ENCODE results near the gene SIGLEC6.
"Not testable (repeated sequence)": the region's sequence is repeated elsewhere in the genome, so short reads cannot be mapped to it uniquely, and the experiment has no call there.

The SIGLEC6 gene

DNA sequence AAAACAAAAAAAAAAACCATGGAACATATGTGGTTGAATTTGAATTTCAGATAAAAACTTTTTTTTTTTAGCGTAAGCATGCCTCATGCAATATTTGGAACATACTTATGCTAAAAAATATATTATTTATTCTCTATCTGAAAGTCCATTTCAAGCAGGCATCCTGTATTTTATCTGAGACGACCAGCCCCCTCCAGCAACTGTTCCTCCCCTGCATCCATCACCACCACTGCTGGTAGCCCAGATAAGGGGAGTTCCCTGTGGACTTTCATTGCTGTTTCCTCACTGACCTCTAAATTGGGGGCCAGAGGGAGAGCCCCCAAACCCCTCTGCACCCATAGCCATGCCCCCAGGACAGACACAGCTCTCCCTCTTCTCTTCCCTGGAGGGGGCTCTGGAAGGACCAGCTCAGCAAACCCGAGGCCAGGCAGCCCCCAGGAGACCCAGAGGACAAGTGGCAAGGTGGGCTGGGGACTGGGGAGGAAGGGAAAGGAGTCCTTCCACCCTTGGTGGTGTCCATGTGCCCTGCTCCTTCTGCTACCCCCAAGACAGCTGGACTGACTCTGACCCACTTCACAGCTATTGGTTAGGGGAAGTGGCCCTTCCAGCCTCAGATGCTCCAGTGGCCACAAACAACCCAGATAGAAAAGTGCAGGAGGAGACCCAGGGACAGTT, 23.3 kb downstream of the SIGLEC6 start:
- no peak for DNase-seq

DNA sequence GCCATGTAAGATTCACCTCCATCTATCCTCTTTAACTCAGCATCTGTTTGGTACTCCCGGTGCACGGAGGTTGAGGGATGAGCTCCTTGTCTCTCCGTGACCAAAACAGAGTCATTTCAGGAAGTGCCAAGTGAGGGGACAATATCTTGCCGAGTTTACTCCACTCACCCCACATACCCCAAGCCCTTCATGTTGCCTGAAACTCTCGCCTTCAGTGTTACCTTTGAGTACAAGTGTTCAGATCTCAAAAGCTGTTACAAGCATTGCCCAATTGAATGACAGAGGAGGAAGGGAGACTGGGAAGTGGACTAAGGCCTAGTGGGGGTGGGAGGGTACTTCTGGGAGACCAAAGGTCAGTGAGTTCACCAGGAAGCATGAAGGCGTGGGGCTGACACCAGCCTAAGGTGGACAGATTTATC, 23.8 kb downstream of the SIGLEC6 start:
- no peak for DNase-seq

DNA sequence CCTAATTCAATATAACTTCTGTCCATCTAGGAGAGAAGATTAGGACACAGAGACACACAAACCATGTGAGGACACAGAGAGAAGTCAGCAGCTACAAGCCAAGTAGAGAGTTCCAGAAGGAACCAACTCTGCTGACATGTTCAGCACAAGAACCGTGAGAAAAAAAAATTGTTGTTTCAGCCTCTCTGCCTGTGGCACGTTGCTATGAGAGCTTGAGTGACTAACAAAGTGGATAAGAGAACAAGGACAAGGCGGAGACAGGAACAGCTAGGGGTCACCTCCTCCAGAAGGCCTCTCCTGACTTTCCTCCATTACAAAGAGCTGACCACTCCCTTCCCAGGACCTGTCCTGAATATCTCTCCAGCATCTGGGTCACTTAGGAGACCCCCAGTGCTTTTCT, 24.3 kb downstream of the SIGLEC6 start:
- no peak for DNase-seq

DNA sequence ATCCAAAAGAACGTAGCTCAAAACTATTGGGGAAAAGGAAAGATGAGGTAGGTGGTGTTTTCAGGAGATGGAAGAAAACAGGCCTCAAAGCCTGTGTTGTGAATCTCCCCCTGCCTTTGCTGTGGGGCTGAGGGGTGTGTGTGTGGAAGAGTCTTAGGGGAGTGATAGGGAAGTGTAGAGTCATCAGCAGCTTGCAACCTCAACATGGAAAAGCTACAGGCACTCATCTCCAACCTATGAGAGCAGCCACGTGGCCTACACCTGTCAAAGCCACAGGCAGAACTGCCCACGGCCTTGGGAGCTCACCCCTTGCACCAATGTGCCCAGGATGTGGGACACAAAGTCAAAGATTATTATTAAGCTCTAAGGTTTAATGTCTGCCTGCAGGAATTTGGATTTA, 25.6 kb downstream of the SIGLEC6 start:
- DNase-seq, result no peak

DNA sequence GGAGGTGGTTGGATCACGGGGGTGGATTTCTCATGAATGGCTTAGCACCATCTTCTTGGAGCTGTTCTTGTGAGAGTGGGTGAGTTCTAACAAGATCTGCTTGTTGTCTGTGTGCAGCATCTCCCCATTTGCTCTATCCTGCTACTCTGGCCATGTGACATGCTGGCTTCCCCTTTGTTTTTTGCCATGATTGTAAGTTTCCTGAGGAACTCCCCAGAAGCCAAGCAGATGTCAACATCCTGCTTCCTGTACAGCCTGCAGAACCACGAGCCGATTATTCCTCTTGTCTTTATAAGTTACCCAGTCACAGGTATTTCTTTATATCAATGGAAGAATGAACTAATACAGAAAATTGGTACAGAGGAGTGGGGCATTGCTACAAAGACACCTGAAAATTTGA, 27.6 kb downstream of the SIGLEC6 start:
- DNase-seq, result no peak

DNA sequence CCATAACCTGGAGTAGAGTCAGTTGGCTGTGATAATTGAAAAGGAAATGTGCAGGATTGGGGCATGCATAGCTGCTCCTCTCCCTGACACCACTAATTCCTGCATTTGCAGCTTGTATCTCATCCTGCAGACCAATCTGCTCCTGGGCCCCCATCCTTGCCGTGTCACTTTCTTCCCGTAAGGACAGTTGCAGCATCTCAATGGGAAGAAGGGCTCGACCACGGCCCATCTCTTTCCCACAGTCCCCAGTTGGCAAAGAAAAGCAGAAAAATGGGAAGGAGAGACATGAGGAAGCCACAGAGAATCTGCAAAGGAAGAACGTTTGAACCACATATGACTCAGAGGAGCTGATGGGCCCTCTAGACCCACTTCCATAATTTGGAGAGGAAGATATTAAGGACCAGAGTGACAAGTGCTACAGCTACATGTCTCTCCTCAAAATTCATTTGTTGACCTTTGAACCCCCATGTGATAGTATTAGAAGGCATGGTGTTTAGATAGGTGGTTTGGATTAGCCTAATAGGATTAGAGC, 28.1 kb downstream of the SIGLEC6 start:
- no peak for DNase-seq

DNA sequence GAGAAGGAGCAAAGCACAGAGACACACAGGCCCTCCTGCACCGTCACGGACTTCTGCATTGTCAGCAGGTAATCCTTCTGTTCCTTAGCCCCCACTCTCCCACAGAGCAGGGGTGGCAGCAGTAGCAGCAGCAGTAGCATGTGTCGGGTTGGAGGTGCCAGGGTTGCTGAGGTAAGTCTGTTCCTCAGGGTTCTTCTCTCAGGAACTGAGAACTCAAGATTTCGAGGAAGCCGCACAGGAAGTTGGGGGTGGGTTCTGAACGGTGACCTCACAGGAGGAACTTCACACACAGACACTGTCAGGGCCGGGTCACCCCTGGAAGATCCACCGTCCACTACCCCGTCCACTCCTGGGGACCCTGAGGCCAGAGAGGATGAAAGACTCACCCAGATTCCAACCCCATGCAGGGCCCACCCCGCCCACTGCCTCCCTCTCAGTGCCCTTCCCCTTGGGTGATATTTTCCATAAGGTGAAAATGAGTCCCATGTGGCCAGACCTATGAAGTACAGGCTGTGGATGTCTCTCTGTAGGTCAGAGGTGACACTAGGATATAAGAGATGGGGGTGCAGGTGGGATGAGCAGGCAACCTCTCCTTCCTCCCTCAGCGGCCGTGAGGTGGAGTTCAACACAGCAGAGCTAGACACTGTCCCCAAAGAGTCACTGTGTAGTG, 29.7 kb downstream of the SIGLEC6 start, which contains the start of gene SIGLEC12:
Gene SIGLEC12, minus strand, starts transcription at position 207 of the 670 bp plus-strand sequence. Its CDS starts 67 bp downstream, at position 140.
- DNase-seq, result no peak

DNA sequence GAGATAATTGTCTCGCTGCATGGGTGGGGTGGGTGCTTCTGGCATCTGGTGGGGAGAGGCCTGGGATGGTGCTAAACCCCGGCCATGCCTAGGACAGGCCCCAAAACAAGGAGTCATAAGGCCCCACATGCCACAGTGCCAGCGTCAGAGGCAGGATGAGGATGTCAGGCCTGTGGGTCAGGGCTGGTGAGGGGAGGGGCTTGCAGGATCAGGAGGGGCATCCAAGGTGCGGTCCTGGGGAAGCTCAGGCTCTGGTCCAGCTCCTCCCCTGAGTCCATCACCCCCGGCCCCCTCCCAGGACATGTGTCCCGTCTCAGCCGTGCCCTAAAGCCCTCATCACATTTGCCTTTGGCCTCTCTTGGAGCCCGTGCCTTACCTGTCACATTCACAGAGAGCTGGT, 30.5 kb downstream of the SIGLEC6 start:
- DNase-seq, result not testable (repeated sequence)

DNA sequence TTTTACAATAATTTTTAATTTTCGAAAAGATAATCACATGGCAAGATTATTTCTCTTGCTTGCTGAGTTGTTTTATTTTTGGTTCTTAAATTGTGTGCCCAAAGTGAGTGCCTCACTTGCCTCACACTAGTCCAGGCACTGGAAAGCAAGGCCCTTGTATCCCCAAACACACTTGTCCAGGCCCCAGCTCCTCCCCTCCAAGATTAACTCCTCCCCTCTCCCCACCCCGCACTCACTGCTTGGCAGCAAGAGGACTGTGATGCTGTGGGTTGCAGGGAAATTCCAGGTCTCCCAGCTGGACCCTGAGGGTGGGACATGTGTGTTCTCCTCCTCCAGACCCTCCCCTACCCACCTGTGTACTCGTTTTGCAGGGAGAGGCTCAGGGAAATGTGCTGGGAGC, 33.8 kb downstream of the SIGLEC6 start:
- no peak for DNase-seq

DNA sequence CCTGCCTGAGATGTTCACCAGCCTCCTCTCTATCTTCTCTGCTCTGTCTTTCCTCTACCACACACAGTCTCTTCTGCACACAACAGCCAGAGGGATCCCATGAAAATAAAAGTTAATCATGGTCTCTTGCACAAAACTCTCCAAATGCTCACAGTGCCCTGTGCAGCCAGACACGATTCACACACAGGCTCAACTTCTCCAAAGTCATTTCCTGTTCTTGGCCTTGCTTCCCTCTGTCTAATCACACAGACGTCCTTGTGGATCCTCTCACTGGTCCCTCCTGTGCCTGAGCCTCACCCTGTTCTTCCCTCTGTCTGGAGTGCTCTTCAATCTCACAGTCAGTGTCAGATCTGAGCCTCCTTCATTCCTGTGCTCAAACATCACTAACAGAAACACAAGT, 37.7 kb downstream of the SIGLEC6 start:
- DNase-seq, result no peak

DNA sequence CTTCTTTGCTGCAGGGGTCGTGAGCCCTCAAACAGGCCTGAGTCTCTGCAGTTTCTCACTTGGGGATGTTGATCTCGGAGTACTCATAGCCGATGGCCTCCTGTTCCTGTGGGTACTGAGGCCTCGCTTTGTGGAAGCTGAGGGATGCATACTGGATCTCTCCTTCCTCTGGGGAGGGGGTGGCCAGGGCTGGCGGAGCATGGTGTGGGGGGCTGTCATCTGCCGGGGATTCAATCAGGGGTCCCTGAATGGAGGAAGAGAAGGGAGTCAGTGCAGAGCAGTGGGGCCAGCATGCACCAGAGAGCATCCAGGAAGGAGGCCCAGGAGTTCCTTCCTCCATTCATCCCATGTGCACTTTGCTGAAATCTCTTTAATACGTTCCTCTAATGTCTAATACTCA, 39.9 kb downstream of the SIGLEC6 start:
- DNase-seq, result no peak

DNA sequence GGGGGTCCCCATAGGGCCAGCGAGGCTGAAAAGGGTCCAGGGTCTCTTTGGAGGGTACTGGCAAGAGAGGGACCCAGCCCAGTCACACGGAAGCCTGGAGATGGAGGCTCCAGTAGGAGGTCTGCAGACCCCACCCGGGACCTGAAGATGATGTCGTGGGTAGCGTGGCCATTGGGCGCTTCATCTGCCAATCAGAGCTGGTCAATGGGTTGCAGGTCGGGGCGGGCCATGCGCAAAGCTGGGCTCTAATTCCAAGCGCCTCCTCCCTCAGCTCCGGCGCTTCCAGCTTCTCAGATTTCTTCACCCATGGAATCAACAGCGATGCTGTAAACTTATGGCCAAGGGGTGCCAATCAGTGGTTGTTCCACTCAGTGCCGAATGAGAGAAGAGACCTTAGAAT, 40.8 kb downstream of the SIGLEC6 start:
- no peak for DNase-seq

DNA sequence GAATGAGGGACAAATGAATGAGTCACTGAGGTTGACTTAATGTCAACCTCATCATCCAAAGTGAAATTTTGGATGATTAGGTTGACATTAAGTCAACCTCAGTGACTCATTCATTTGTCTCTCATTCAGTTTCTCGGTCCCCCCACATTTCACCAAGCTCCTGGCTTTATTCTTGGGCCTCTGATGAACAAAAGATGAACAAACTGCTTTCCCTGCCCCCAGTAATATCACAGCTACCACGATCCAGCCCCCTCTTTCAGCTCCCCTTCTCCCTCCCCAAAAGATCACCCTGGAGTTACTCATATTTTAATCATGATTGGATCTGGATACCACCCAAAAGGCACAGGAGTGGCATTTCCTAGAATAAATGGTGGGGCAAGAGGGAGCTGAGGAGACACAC, 42.4 kb downstream of the SIGLEC6 start:
- no peak for DNase-seq

DNA sequence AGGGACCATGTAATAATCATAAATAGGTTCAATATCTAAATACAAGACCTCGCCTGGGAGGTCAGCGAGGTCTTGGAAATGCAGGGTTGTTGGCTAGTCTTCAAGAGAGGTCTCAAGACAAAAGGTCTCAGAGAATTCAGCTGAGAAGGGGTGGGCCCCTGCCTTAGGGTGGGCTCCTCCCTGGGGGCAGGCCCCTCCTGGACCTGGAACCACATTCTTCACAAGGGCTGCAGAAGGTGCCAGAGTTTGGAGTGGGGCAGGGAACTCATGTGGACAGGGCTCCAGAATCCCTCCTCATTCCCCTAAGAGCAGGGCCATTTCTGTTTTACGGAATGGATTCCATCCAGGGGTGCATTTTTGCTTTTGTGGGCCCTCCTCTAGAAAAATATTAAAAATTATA, 43.0 kb downstream of the SIGLEC6 start:
- no peak for DNase-seq

DNA sequence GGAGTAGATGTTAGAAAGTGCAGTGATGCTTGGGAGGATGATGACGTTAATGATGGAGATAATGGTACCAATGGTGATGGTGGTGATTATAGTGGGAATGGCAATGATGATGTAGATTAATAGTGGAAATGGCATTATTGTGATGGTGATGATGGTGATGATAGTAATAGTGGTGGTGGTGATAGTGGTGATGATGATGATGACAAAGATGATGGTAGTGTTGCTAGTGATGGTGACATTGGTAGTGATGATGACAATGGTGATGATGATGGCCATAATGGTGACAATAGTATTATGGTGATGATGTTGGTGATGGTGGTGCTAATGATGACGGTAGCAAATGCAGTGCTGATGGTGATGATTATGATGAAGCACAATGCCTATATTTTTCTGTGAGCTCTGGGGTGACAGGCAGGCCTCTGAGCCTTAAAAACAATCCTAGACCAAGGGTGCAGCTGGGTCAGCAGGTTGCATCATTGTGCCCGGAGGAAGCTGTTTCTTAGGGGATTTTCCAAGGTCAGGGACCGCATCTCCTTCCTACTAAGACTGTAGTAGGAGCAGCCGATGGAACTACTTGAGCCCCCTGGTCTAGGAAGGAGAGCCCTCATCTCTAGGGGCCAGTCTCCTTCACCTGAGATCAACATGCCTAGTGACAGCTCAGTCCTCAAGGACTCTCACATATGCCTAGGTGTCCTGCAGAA, 45.4 kb downstream of the SIGLEC6 start:
- no peak for DNase-seq

DNA sequence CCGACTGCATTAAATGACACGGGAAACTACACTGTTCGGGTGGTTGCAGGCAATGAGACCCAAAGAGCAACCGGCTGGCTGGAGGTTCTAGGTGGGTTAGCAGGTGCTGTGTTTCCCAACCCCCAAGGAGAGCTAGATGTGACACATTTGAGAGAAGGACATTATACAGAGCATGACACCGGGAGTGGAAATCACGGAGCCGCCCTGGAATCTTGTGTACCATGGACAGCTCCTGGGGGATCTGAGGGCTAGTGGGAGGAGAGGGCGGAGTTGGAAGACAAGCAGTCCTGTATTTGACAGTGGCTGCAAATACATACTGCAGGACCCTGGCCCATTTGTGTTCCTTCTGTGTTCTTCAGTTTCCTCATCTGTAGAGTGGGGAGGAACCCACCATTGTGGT, 50.9 kb downstream of the SIGLEC6 start:
- DNase-seq, result peak; percentile 5

DNA sequence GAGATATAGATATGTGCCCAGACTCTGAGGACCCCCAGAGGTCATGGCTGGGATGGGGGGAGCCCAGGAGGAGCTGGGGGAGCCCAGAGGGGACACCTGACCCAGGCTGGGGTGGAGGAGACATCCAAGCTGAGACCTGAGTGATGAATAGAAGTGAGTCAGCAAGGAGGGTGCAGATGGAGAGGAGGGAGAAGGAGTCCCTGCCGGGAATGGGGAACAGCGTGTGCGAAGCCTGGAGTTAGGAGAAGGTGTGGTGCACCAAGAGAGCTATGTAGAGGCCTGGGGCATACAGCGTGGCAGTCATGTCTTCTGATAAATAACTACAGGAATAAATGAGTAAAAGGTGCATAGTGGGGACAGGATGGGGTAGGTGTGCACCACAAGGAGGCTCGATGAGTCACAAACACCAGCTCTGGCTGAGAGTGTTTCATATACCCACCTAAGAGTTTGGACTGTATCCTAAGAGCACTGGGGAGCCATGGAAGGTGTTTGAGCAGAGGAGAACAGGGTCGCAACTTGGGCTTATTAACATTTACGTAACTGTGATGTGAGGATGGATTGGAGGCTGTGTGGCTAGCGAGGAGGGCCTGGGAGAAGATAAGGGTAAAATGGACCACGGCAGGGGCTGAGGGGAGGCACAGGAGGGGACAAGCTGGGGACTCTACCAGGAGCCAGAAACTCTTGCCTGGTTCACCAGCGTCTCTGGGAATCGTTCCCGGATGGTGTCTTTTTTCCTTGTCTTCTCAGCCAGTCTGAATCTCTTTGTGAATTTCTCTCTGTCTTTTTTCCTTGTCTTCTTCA, 51.7 kb downstream of the SIGLEC6 start:
- DNase-seq, result no peak

DNA sequence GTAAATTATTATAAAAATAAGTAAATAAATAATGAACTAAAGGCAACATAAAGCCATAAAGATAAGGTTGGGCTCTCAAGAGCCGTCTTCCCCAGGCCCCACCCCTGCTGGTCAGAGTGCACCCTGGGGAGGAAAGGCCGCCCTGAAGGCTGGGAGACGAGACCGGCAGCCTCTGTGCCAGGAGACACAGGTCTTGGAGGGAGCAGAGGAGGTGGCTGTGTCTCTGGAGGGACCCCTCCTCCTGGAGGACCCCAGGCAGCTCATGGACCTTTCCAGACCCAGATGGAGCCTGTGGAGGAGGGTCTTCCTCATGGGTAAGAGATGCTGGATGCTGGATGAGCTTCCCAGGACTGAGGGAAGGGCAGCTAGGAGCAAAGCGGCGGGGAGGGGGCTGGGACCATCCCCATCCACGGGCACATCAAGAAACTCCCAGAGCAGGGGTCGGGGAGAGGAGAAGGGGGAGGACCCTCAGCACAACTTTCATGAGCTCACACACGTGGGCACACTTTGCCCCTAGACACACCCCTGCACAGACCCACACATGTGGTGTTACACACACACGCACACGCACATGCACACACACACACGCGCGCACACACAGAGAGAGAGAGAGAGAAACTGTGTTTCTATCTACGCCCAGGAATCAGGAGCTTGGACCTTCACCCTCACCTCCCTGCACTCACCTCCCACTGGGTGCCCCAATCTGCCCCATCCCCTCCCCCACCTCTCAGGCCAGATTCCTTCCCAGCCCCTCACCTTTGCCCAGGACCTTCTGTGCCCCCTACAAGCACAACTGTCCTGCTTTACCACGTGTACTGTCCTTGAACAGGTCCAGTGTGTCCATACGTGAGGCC, 52.9 kb downstream of the SIGLEC6 start, which contains the start of gene CEACAM18:
Gene CEACAM18, plus strand, starts transcription at position 159 of the 854 bp plus-strand sequence.
- DNase-seq, result no peak

DNA sequence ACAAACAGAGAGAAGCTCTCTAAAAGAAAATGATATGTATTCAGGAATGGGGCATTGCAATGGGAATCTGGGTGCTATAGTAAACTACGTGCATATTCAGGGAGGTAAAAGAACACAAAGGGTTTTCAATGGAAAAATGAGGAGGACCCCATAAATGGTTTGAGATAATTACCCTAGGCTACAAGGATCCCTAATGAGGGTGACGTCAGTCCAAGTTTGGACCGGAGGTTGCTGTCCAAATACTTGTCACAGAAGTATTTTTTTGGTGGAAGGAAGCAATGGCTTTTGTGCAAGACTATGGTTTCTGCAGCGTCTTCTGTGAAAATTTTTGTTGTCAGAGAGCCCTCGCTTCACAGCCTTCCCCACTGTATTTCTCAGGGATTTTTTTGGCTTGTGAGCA, 54.1 kb downstream of the SIGLEC6 start:
- no peak for DNase-seq

DNA sequence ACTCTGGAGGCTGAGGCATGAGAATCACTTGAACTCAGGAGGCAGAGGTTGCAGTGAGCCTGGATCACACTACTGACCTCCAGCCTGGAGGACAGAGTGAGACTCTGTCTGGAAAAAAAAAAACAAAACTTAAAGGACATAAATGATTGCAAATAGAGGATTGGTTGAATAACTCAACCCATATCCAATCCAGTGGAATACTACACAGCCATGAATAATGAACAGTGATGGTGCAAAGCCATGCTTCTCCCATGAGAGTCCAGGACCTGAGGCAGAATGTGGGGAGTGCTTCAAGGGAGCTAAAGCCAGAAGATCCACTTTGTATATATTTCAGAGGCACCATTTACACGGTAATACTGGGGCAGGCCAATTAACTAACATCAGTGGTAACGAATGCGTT, 55.3 kb downstream of the SIGLEC6 start:
- no peak for DNase-seq

DNA sequence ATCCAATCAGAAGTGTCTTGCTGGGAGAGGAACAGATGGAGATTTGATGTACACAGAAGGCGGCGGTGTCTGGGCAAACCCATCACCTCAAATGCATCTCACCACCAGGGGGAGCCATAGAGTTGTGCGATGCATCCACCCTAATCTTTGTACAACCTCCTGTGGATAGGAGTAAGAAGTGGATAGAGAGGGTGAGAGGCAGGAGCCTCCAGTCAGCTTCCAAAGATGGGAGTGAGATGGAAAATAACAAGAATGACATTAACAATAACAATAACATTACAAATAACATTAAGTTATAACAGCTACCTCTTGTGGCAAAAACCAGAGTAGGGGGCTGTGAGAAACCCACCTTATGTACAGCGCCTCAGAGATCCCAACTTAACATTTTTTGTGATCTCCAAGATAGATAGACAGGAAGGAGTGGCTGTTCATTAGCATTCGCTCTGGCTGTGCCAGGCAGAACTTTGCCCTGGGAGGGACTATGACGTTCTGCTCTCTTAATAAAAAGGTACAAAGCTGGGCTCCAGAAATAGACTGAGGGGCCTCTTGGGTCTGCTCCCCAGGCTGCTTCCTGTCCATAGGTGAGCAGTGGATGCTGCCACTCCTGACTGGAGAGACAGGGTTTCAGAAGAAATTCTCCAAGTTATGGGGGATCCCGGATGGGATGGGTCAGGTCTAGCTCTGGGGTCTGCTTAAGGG, 58.3 kb downstream of the SIGLEC6 start:
- peak; percentile 59 for DNase-seq

All from fibroblast of skin of back (primary cell).